ENCODE data around the gene NUP88. TPM values are rescaled to one million over a fixed set of nuclear protein-coding genes. Genes with fewer than 3 reads are reported as not detected.

The NUP88 gene
- total and polyA plus RNA-seq, 10 of the 15 experiments (the other 5 are each of a cell fraction or from before 2014, with no cell fraction given), result 110 to 244 (median 188) TPM

- Histone ChIP-seq H3K79me2 (ENCODE audit: control insufficient read depth, insufficient read depth, low read length) (peaks cover 3% of the 10 kb centered on the region), H3K4me3 (no peak overlapping the region), H3K4me1 (ENCODE audit: control insufficient read depth, insufficient read depth, low read length) (0 out of 2 replicates have a peak, but pooled peaks cover 6% of the 10 kb centered on the region), H3K36me3 (ENCODE audit: control insufficient read depth in 2 of 2, insufficient read depth in 2 of 2, low read length in 1 of 2) (peaks cover 18 to 20% of the 10 kb centered on the region in 2 experiments), H3K27ac (ENCODE audit: control insufficient read depth, insufficient read depth) (no peak overlapping the region), H2AFZ (ENCODE audit: control insufficient read depth, low read depth, low read length) (no peak overlapping the region), H3K27me3 (replicated peaks in 1 of 2; ENCODE audit: control insufficient read depth in 2 of 2, insufficient read depth in 2 of 2, low read length in 1 of 2) (no peaks in the 10 kb centered on the region), H4K20me1 (ENCODE audit: control insufficient read depth, insufficient read depth) (no peaks in the 10 kb centered on the region), H3K9me3 (replicated peaks; ENCODE audit: control insufficient read depth, insufficient read depth, low read length) (no peaks in the 10 kb centered on the region), H3K9ac (ENCODE audit: control insufficient read depth, insufficient read depth, low read length) (no peak overlapping the region), H3K4me2 (ENCODE audit: control insufficient read depth, insufficient read depth) (no peak overlapping the region)
- no peak for DNase-seq (ENCODE audit: low read depth, low spot score)
- no peak for TF ChIP-seq RAD21 (IDR thresholded peaks at IDR 0.05; ENCODE audit: insufficient read depth, low read depth, low read length)
- TF ChIP-seq POLR2A (IDR thresholded peaks at IDR 0.05; ENCODE audit: low read depth, low read length), result no peak
- TF ChIP-seq HDAC2 (IDR thresholded peaks at IDR 0.05), result no peak
- no peak for TF ChIP-seq TCF12 (IDR thresholded peaks at IDR 0.05; ENCODE audit: low read depth, low read length)
- TF ChIP-seq, protein P1, sequence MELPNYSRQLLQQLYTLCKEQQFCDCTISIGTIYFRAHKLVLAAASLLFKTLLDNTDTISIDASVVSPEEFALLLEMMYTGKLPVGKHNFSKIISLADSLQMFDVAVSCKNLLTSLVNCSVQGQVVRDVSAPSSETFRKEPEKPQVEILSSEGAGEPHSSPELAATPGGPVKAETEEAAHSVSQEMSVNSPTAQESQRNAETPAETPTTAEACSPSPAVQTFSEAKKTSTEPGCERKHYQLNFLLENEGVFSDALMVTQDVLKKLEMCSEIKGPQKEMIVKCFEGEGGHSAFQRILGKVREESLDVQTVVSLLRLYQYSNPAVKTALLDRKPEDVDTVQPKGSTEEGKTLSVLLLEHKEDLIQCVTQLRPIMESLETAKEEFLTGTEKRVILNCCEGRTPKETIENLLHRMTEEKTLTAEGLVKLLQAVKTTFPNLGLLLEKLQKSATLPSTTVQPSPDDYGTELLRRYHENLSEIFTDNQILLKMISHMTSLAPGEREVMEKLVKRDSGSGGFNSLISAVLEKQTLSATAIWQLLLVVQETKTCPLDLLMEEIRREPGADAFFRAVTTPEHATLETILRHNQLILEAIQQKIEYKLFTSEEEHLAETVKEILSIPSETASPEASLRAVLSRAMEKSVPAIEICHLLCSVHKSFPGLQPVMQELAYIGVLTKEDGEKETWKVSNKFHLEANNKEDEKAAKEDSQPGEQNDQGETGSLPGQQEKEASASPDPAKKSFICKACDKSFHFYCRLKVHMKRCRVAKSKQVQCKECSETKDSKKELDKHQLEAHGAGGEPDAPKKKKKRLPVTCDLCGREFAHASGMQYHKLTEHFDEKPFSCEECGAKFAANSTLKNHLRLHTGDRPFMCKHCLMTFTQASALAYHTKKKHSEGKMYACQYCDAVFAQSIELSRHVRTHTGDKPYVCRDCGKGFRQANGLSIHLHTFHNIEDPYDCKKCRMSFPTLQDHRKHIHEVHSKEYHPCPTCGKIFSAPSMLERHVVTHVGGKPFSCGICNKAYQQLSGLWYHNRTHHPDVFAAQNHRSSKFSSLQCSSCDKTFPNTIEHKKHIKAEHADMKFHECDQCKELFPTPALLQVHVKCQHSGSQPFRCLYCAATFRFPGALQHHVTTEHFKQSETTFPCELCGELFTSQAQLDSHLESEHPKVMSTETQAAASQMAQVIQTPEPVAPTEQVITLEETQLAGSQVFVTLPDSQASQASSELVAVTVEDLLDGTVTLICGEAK (IDR thresholded peaks at IDR 0.05; ENCODE audit: borderline replicate concordance), result no peak
- TF ChIP-seq PAX5 (IDR thresholded peaks at IDR 0.05; ENCODE audit: borderline replicate concordance, low read depth, low read length), result no peak
- no peak for TF ChIP-seq SP1 (IDR thresholded peaks at IDR 0.05; ENCODE audit: low read depth, low read length)
- TF ChIP-seq CHD4 (IDR thresholded peaks at IDR 0.05), result no peak
- no peak for TF ChIP-seq ZBED1 (IDR thresholded peaks at IDR 0.05; ENCODE audit: borderline replicate concordance)
- no peak for TF ChIP-seq EZH2 (IDR thresholded peaks at IDR 0.05; ENCODE audit: borderline replicate concordance, control insufficient read depth, low read depth, low read length)
- no peak for TF ChIP-seq BHLHE40 (IDR thresholded peaks at IDR 0.05; ENCODE audit: borderline replicate concordance in 1 of 2, low read depth in 2 of 2, low read length in 1 of 2)
- no peak for TF ChIP-seq POU2F2 (IDR thresholded peaks at IDR 0.05; ENCODE audit: borderline replicate concordance, low read depth, low read length)
- no peak for TF ChIP-seq WRNIP1 (IDR thresholded peaks at IDR 0.05; ENCODE audit: borderline replicate concordance, low read depth, low read length)
- WGBS (ENCODE audit: insufficient coverage, insufficient replicate concordance, low lambda C conversion rate, missing lambda C conversion rate), result 98% methylated on average over 6 of the region's 6 CpGs
- FAIRE-seq, result no peak
- ATAC-seq, result no peak
- ChIA-PET RAD21 (ENCODE audit: unreplicated experiment) (no interaction called here), SMC1A (ENCODE audit: uncharacterized antibody, unreplicated experiment) (no interaction called here), POLR2A (interaction anchor here (0.5 kb wide), 1 partner anchor 653 kb away, joined by 4 read pairs; no protein-coding TSS in a partner anchor), CTCF (no interaction called here)
- in situ Hi-C loops (cut with MboI) (no loop called here), intact Hi-C loops (cut with micrococcal nuclease; ENCODE audit: unreplicated experiment) (no loop called here)
- BruUV-seq (replicated peaks), result no TSS peak
These were observed 24.3 kb upstream of the NUP88 start for GRCh38 chr17:5443728-5444127.

Measured in GM12878 (cell line).